ENCODE data around the gene RNPEPL1.

RNPEPL1 gene

GRCh38 chr2:240593703-240594451 lies 25.6 kb downstream of the RNPEPL1 start:
- DNase-seq, result no peak

- DNase-seq, result no peak
Observed at GRCh38 chr2:240594511-240595380, 26.5 kb downstream of the RNPEPL1 start.

GRCh38 chr2:240595381-240596079 lies 27.2 kb downstream of the RNPEPL1 start:
- DNase-seq, result no peak

DNA sequence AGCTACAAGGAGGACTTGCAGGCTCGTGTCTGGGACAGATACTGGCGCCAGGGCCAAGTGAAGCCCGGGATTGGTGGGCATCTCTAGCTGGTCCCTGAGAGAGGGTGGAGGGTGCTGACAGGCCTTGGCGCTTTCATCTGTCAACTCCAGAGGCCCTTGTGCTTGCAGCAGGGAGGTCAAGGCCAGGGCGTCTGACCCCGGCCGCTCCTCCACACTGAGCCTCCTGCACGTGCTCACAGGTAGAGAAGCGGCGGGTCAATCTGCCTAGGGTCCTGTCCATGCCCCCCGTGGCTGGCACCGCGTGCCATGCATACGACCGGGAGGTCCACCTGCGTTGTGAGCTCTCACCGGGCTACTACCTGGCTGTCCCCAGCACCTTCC lies 27.8 kb downstream of the RNPEPL1 start:
- no peak for DNase-seq

DNA sequence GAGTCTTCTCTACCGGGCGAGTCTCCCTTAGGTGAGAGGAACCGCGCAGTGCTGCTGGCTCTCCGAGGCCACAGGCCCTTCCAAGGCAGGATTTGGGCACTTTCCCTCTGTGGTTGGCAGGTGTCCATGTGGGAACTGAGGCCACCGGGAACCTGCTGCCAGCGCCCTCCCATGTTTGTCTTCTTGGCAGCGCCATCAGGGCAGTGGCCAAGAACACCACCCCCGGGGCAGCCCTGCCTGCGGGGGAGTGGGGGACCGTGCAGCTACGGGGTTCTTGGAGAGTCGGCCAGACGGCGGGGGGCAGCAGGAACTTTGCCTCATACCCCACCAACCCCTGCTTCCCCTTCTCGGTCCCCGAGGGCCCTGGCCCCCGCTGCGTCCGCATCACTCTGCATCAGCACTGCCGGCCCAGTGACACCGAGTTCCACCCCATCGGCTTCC lies 28.2 kb downstream of the RNPEPL1 start:
- no peak for DNase-seq

GRCh38 chr2:240597054-240597418 lies 28.8 kb downstream of the RNPEPL1 start:
- DNase-seq, result no peak

DNA sequence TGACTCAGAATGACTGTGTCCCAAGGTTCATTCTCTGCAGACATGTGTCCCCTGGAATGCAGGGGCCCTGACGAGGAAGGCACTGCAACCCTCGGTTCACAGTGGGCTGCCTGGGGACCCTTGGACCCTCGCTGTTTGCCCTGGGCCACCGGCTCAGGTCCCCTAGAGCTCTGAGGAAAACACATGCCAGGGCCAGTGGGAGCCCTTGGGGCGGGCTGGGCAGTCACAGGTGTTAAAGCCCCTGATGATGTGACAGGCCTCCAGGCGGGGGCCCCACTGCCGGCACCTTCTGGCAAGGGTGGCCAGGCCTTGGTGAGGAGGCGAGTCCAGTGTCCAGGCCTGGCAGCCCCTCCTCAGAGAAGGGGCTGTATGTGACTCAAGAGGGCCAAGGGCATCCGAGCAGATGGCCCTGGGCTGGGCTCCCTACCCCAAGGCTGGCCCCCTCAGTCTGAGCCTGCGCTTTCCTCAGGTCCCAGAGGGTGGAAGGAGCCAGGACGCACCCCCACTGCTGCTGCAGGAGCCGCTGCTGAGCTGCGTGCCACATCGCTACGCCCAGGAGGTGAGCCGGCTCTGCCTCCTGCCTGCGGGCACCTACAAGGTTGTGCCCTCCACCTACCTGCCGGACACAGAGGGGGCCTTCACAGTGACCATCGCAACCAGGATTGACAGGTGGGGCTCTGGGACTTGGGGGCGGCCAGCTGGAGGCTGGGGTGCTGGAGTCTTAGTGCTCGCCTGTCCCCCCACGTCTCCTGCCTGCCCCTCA lies 29.3 kb downstream of the RNPEPL1 start:
- DNase-seq, result no peak

- DNase-seq, result no peak
Observed at GRCh38 chr2:240598311-240598911, 30.1 kb downstream of the RNPEPL1 start.

GRCh38 chr2:240599141-240599583 lies 30.9 kb downstream of the RNPEPL1 start:
- no peak for DNase-seq

DNA sequence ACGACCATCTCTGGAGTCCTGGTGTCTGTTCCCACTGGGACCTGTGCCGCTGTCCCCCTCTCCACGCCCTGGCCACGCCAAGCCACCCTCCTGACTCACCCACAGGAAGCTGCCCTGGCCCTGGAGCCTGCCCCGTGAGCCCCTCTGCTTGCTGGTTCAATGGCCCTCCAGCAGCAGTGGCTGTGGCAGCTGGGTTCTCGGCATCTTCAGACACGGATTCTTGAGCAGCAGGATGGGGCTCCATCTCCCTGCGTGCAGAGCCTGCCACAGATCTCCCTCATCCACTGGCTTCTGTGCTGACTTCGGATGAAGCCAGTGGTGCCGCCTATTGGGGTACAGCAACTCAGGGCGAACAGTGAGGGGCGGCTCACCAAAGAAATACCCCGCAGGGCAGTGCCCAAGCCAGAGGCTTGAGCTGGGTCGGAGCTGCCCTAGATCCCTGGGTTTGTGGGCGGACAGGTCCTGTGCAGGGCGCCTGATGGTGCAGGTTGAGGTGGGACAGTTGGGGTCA lies 32.2 kb downstream of the RNPEPL1 start:
- no peak for DNase-seq

GRCh38 chr2:240601061-240601830 lies 33.0 kb downstream of the RNPEPL1 start:
- DNase-seq, result no peak

- DNase-seq, result no peak
Observed at GRCh38 chr2:240601831-240602160, 33.5 kb downstream of the RNPEPL1 start.

DNA sequence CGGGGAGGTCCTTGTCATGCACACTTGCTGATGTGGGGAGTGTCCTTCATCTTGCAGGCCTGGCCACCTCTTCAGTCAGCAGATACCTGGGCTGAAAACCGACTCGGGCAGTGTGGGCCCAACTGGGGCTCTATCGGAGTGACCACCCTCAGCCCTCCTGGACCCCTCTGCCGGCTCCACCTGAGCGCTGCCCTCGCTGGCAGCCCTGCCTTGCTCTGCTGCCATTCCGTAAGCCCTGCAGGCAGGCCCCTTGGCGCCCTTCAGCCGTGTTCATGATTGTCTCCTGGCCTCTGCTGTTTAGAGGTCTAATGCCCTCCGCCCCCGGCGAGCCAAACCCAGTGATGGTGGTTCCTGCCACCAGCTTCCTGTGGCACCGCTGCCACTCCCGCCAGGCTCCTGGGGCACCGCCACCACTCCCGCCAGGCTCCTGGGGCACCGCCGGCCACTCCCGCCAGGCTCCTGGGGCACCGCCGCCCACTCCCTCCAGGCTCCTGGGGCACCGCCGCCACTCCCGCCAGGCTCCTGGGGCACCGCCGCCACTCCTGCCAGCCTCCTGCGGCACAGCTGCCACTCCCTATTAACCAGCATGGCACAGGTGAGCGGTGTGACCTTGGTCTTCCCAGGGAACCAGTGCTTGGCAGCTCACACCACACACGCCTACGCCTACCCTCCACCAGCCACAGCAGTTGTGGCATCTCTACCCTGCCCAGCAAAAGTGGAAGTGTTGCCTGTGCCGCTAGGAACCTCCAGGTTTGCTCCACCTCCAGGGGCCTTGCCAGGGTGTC lies 34.2 kb downstream of the RNPEPL1 start:
- no peak for DNase-seq

- no peak for DNase-seq
Observed at GRCh38 chr2:240603081-240603835, 35.0 kb downstream of the RNPEPL1 start.

- DNase-seq, result no peak
Observed at GRCh38 chr2:240603846-240604245, 35.6 kb downstream of the RNPEPL1 start.

GRCh38 chr2:240604291-240604938 lies 36.1 kb downstream of the RNPEPL1 start:
- no peak for DNase-seq

DNA sequence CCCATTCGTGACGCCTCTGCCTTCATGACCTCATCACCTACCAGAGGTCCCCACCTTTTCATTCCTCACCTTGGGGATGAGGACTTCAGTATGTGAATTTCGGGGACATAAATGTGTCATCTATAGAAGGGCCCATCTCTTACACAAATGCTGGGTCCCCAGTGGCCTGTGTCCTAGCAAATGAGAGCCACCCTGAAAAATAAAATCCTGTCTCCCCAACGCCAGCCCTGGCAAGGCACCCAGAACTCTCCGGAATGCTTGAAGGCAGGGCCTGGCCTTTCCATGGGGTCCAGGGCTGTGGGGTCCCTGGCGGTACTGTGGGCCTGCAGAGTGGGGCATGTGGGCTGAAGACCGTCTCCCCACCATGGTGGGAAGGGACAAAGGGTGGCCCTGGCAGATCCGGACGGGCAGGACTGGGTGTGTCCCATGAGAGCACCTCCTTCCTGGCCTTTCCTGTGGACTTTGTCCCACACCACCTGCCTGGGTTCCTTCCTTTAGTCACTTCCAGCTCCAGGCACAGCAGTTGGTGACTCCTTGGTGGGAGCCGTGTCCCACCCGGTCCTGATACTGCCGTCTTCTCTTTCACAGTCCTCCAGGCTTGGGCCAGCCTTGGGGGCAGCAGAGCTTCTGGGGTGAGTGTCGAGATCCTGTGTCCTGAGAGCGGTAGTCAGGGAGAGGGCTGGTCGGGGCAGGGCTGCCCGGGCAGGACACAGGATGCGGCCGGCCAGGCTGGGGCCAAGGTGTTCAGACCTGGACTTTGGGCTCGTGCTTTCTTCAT lies 36.8 kb downstream of the RNPEPL1 start:
- no peak for DNase-seq

All from RPMI8226 (cell line).